HG03521 (cell line): ENCODE measurements around the gene EFCAB10.
A peak's percentile ranks its signal among the peaks of the same experiment; 100 is the strongest.
"Not testable (repeated sequence)": the region's sequence is repeated elsewhere in the genome, so short reads cannot be mapped to it uniquely, and the experiment has no call there.

Experiments used
- ATAC-seq: cut with Tn5 transposase; IDR thresholded peaks from one replicate; pipeline ENCODE4 v1.9.1; 2021; ENCODE audit warnings: mild to moderate bottlenecking, moderate library complexity; ENCODE audit not compliant: unreplicated experiment

EFCAB10 gene

GRCh38 chr7:105531792-105532671, 49.3 kb downstream of the EFCAB10 start, which contains the start of gene RINT1:
Gene RINT1 (plus strand): TSS chr7:105532201. CDS start chr7:105532316, 115 bp downstream.
- peak; percentile 94 for ATAC-seq

GRCh38 chr7:105530546-105530945, 50.7 kb downstream of the EFCAB10 start:
- no peak for ATAC-seq

GRCh38 chr7:105530126-105530525, 51.2 kb downstream of the EFCAB10 start:
- ATAC-seq = no peak

- ATAC-seq = not testable (repeated sequence)
Observed at GRCh38 chr7:105527737-105528136, 53.6 kb downstream of the EFCAB10 start.

GRCh38 chr7:105524840-105525239, 56.5 kb downstream of the EFCAB10 start:
- no peak for ATAC-seq

- ATAC-seq = not testable (repeated sequence)
Observed at GRCh38 chr7:105524423-105524822, 56.9 kb downstream of the EFCAB10 start.

- ATAC-seq = peak; percentile 91
Observed at GRCh38 chr7:105521717-105522463, 59.4 kb downstream of the EFCAB10 start, which contains the start of gene PUS7. Gene PUS7 (minus strand): TSS chr7:105522271. CDS start chr7:105508512, 13,759 bp downstream.

GRCh38 chr7:105521027-105521716, 60.1 kb downstream of the EFCAB10 start:
- peak; percentile 28 for ATAC-seq

GRCh38 chr7:105520620-105521019, 60.7 kb downstream of the EFCAB10 start:
- not testable (repeated sequence) for ATAC-seq

- ATAC-seq = no peak
Observed at GRCh38 chr7:105519353-105519752, 61.9 kb downstream of the EFCAB10 start.

- ATAC-seq = not testable (repeated sequence)
Observed at GRCh38 chr7:105515610-105516009, 65.7 kb downstream of the EFCAB10 start.
